Frontal cortex (tissue), 1 donor: ENCODE results near the gene B3GNT2. TPM values are rescaled to one million over a fixed set of nuclear protein-coding genes. Genes with fewer than 3 reads are reported as not detected.

Experiments
- small RNA-seq: library from RNA; depleted of rRNA; stranded (forward); fragments of <200 nt; gene quantifications from one replicate; pipeline ENCODE3, GENCODE V24; 2014
- total RNA-seq: library from RNA; depleted of rRNA; stranded (reverse); fragments of >200 nt; gene quantifications from one replicate; pipeline ENCODE4 v1.2.3, GENCODE V29; 2014

B3GNT2 gene
- total RNA-seq, 1 donor from 2014 or later: 106 TPM

Small RNA genes within 50 kb of the gene (small RNA-seq; reads per million reads assigned to genes)
- not detected for gene MIR5192
- not detected for gene RN7SL51P
